ENCODE data around the gene KLHDC4.
"Not testable (repeated sequence)": the region's sequence is repeated elsewhere in the genome, so short reads cannot be mapped to it uniquely, and the experiment has no call there.

KLHDC4 gene

GRCh38 chr16:87765776-87766484, at the start of gene KLHDC4:
Gene KLHDC4, minus strand, starts transcription at chr16:87765986. Its CDS starts 96 bp downstream, at chr16:87765890.
- DNase-seq (ENCODE audit: low read depth): peak; percentile 81

DNA sequence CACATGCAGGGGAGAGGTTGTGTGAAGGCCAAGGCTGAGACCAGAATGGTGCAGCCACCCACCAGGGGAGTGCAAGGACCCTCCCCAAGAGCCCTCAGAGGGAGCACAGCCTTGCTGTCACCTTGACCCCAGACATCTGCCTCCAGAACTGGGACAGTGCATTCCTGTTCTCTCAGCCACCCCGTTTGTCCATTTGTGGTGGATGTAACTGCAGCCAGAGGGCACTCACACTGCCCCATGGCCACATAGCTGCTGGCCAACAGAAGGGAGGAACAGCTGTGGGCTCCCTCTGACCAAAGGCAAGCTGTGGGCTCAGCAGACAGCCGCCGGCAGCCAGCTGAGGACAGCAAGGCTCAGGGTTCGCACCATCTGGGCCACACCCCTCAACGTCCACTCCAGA, 49.8 kb upstream of the KLHDC4 start:
- DNase-seq (ENCODE audit: low read depth): no peak

- DNase-seq (ENCODE audit: low read depth): no peak
These were observed 46.4 kb upstream of the KLHDC4 start for GRCh38 chr16:87812200-87812656.

GRCh38 chr16:87811454-87811853, 45.7 kb upstream of the KLHDC4 start:
- DNase-seq (ENCODE audit: low read depth): not testable (repeated sequence)

DNA sequence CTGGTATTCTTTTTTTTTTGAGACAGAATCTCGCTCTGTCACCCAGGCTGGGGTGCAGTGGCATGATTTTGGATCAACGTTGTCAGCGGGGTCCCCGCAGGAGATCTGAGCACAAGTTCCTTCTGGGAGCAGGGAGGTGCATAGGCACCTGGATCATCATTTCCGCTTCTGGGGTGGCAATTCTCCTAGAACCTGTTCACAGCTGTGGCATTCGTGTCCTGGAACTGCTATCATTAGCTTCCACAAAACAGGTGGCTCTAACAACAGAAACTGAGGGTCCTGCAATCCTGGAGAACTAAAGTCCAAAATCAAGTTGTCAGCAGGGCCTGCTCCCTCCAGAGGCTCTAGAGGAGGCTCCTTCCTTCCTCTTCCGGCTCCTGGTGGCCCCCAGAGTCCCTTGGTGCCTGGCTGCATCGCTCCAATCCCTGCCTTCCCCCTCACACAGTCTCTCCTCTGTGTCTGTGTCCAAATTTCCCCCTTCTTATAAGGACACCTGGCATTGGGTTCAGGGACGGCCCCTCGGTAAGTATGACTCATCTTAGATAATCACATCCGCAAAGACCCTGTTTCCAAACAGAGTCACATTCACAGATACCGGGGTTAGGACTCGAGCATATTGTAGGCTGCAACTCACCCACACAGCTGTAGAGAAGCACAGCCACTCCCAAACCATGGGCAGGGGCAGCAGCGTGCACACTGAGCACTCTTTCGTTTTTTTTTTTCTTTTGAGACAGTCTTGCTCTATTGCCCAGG, 43.5 kb upstream of the KLHDC4 start:
- no peak for DNase-seq (ENCODE audit: low read depth)

DNA sequence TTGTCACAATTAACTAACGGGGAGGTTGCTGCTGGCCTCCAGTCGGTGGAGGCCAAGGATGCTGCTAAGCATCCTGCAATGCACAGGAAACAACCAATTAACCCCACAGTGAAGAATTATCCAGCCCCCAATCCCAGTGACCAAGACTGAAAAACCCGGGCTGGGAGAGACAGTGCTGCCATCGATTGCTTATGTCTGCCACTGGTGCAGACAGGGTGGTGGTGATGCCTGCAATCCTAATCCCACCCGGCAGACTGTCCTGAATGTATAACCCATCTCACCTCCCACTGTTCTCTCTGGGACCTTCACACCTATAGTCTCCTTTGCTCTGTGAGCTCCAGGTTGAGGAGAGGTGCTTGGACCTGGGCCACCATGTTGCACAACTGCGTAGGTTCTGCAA, 42.3 kb upstream of the KLHDC4 start:
- DNase-seq (ENCODE audit: low read depth): no peak

DNA sequence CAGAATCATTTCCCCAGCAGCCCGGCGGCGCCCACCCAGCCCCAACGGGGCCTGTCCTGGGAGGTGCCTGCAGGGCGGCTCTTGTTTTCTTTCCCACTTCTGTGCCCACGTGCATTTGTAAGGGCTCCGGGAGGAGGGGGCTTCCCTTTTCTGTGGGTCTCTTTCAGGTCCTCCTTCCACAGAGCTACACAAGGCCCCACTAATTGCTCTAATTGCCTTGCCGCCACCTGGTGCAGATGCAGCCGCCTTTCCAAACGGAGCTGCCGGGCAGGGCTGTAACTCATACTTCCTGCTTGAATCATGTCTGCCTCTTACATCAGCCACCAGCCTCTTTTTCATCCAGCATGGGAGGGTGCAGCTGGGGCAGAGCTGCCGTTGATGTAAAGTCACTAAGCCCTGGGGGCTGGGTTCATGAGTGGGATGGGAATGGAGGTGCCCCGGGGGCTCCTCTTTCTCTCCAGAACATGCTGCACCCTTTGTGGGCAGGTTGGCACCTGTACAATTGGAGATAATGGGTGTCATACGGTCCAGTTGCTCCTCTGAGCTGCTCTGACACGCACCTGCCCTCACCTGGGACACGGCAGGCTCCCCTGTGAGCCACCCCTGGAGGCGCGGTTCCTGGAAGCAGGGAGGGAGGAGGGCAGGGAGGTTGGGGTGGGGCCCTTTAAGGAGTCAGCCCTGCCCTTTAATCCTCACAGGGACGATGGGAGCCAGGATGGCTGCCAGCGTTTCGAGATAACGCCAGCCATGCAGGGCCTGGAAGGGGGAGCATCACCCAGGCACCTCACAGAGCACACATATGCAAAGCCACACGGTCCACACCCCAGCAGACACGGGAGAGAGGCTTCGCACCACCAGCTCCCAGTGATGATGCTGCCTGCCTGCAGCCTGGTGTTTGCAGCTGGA, 41.1 kb upstream of the KLHDC4 start:
- peak; percentile 62 for DNase-seq (ENCODE audit: low read depth)

DNA sequence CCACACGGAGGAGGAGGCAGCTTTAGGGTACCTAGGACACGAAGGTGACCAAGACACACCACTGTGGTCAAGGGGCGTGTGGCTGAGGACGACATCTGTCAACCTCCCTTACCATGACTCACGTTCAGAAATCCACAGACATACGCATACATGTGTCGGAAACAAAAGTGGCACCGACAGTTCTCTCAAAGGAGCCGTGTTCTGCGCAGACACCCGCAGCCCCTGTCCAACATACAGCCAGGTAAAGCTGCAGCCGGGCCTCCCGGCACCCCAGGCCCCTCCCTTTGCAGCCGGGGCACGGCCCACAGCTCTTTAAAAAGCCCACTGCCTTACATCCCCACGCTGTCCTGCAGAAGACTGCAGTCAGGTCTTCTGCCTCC, 40.5 kb upstream of the KLHDC4 start:
- no peak for DNase-seq (ENCODE audit: low read depth)

DNA sequence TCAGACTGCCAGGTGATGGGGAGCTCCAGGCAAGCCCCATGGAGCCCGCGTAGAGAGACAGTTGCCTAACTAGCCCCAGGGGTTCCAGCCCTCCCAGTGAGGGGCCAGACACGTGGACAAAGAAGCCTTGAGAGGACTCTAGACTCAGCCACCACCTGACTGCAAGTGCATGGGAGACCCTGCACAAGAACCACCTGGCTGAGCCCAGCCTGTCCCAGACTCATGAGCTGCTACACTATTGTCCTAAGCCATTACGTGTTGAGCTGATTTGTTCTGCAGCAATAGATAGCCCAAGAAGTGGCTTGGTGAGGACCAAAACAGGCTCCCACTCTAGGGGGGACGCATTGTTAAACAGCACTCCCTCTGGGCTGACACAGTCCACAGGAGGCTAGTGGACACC, 37.6 kb upstream of the KLHDC4 start:
- DNase-seq (ENCODE audit: low read depth): no peak

GRCh38 chr16:87802670-87803069, 36.9 kb upstream of the KLHDC4 start:
- DNase-seq (ENCODE audit: low read depth): no peak

DNA sequence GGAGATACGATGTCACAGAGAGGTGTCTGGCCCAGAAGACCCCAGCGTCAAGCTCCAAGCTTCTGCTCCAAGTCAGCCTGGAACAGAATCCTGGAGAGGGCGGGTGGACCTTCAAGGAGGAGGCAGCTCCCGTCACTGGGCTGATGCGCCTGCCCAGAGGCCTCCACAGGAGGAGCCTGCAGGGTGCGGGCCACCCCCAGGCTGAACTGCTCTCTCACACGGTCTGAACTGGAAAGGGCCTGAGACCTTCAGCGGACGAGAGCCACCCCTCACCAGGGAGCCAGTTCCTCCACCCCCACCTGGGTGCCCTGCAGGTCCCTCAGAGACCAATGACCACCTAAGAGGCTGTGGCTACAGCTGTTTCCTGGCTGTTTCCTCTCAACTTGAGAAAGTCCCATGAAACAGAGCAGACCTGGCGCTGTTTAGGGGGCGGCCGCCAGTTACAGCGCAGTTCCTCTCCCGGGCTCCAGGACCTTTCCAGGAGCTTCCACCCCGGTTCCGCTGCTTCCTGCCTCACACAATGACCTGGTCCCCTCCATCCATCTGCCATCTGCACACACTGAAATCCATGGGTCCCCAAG, 36.0 kb upstream of the KLHDC4 start:
- no peak for DNase-seq (ENCODE audit: low read depth)

- no peak for DNase-seq (ENCODE audit: low read depth)
These were observed 34.7 kb upstream of the KLHDC4 start for GRCh38 chr16:87800497-87800896.

DNA sequence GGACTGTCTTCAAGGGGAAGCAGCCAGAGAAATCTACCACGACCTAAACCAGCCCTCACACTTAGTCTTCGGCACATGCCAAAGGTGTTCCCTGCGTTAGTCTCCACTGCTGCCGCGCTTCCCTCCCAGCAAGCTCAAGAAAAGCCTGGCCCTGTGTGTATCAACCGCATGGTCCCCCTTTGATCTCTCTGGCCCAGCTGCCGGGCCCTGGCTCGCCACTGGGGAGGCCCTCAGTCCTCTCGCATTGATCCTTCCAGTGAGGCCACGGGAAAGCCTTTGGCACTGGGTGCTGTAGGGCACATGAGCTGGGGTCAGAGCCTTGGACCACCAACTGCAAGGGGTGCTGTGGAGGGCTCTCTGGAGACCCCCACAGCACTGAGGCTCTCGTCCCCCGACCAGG, 29.6 kb upstream of the KLHDC4 start:
- no peak for DNase-seq (ENCODE audit: low read depth)

DNA sequence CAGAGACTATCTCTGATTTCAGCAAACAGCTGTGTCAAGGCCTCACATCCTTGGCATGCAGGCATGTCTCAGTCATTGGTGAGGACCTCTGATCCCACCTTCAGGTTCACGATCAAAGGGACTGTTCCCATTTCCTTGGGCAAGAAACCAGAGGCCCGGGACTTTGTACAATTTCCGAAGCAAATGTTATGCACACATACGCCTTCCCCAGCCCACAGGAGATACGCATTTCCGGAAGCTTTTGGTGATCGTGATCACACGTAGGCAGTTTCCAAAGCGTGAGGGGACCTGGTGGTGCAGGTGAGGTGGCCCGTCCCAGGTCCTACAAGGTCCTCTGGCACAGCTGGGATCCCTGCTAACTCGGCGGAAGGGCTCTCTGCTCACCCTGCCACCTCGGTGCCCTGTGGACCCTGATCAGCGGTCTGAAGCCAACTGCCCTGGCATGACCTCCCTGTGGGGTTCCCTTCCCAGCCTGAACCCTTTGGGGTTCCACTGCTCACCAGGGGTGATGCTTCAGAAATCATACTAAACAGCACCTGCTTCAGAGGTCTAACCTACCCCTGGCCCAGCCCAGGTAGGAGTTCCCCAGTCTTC, 28.8 kb upstream of the KLHDC4 start:
- no peak for DNase-seq (ENCODE audit: low read depth)

DNA sequence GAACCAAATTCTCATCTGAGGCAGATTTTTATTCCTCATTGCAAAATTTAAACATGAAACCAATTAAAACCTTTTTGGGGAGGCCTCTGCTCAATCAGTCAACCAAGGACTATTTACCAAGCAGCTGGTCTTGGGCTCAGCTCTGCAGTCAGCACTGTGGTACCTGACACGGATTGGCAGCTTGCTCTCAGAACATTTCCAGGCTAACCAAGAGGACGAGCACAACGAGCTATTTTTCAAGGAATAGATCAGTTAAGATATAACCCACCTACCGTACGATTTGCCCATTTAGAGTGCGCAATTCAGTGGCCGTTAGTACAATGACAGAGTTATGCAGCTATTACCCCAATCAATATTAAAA, 26.4 kb upstream of the KLHDC4 start:
- no peak for DNase-seq (ENCODE audit: low read depth)

GRCh38 chr16:87791295-87792204, 25.8 kb upstream of the KLHDC4 start:
- no peak for DNase-seq (ENCODE audit: low read depth)

DNA sequence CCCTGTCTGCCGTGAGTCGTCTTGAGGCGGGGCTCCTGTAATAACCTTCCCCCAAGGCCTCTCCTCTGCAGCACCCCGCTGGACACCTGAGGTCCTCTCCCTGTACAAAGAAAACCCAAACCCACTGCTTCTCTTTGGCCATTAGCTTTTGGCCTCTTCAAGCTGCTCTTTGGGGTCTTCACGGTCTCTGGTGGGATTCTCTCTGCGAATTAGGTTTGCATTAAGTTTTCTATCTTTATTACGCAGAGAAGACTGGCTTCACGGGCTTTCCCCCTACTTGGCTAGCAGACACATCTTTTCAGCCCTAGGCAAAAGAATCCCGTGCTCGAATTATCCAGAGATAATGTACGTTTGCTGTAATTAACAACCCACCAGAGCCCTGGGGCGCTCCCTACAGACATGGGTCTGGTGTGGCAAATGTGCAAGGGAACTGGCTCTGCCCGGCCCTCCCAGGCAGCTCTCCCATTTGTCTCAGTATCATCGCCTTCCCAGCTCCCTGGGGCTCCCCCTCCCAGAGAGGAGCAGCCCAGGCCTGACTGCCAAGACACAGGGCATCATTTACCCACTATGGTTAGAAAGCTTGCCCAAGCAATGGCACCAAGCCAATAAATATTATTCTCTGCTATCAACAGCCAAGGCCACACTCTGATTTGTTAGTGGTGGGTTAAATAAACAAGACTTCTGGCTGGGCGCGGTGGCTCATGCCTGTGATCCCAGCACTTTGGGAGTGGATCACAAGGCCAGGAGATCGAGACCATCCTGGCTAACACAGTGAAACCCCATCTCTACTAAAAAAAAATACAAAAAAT, 24.7 kb upstream of the KLHDC4 start:
- DNase-seq (ENCODE audit: low read depth): no peak

GRCh38 chr16:87789437-87790291, 23.9 kb upstream of the KLHDC4 start:
- DNase-seq (ENCODE audit: low read depth): no peak
